Middle frontal gyrus (tissue), 1 donor: ENCODE measurements around the gene RPL39L.
"Not testable (repeated sequence)": the region's sequence is repeated elsewhere in the genome, so short reads cannot be mapped to it uniquely, and the experiment has no call there.

Source experiments
- DNase-seq: peaks from one replicate; pipeline ENCODE4 v3.0.0-alpha.2; 2015; ENCODE audit warnings: low spot score; ENCODE audit errors: extremely low spot score

Gene RPL39L

DNA sequence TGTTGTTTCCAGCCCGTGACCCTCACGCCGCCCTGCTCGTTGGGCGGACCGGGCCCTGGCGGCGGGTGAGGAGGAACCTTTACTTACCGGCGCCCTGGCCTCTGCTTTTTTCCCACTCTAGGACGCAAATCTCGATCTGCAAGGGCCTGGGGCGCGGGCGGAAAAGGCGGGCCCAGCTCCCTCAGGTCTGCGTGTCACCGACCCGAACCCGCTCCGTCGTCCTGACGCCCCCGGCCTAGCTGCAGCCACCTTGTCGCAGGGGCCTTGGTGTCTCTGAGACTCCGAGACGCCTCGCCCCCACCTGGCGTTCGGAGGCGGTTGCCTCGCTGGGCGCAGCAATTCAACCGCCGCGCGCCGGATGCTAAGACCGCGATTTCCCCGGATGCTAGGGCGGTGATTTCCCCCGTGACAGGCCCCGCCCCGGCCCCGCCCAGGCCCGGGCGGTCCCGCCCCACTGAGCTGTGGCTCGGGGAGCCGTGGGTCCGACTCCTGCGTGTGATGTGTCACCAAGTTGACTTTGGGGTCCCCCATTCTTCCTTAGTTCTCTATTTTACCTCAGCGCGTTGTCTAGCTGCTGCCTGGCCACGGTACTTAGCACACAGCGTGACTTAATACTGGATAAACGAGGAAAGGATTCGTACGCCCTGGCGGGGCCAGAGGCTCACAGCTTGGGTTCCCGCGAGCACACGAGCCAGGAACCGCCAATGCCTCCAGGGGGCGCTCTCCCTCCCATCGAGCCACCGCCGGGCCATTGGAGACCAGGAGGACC is at the start of gene RPL39L:
Gene RPL39L, minus strand, starts transcription at position 371 of the 769 bp plus-strand sequence. CDS start 18,196 bp downstream, outside the sequence.
- DNase-seq = peak; percentile 74

DNA sequence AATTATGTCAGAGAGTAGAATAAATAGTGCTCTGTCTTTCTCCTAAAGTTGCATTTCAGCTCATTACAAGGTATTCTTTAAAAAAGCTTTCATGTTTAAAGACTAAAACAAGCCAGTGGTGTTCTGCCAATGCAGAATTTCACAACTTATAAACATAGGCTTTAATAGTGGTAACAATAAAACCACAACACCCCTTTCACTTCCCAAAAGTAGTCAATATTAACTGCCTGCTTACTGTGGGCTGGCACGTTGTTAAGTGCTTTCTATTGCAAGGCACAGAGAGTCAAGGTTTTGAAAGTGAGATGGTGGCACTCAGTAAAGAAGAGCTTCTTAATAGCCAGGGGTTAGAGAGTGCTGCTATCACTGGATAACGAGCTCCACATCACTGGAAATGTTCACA is 49.6 kb upstream of the RPL39L start:
- DNase-seq = no peak

DNA sequence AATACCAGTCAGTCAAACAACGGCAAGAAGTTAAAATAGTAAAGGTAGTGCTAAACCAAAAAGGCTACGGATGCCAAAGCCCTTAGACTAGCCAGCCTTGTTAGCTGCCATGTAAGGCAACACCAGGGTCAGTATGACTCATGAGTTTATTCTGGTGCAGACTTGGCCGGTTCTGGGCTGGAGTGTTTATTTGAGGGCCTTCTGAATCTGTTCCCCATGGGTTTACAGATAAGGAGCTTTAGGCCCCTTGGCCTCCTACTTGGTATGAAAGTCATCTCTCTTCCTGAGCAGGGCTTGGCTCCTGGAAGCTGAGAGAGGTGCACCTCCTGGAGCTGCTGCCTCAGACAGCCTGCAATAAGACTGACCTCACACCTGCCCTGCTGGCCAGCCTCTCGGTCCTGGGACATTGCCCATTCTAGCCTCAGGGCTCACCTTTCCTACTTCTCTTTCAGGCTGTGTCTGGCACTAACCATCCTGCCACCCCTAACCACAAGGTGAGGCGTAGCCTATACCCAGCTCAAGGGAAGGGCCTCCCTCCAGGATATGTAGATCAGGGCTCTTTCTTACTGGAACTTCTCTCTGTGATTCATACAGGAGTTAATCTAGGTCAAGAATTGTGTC is 47.6 kb upstream of the RPL39L start:
- DNase-seq = no peak

DNA sequence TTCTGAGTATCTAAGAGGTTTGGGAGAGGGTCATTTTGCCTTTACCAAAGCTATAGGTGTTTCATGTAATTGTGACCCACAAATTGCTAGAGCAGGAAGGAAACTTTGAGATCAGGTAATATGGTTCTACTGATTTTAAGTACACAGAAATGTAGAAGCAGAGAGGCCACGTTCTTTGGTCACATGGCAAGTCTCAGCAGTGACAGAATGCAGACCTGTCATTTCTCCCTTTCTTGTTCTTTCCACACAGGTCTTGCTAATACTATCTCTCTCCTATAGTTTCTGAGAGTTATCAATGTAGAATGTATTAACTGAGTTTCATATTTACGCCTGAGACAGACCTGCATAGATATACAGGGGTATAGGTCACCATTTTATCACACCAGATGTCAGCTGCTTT is 47.1 kb upstream of the RPL39L start:
- no peak for DNase-seq

DNA sequence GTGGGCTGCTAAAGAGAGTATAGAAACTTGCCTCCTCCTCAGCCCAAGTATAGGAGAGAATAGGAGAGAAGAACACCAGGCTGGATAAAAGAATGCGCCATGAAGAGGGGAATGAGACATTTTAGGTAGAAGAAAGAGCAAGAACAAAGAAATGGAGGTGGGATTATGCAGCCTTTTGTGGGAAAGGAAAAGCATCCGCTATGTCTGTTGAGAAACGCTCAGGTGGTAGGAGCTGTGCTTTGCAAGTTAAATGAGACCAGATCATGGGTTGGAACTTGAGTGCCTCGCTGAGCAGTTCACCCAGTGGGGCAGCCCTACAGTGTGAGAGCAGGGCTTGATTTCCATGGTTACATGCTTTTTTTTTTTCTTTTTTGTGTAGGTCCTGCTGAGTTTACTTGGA is 46.5 kb upstream of the RPL39L start:
- DNase-seq = no peak

DNA sequence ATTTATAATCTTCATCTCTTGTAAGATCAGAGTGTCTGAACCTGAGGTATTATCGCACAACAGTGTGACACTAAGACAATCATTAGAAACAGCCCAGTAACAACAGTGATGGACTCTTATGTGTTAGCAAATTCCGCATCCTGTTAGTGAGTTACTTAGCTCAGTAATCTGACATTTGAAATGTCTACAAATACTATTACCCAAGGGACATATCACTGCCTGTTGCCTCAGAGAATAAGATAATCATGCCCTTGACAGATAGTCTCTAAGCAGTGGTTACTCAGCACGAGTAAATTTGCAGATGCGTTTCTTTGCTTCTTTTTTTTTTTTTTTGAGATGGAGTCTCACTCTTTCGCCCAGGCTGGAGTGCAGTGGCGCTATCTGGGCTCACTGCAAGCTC is 44.6 kb upstream of the RPL39L start:
- DNase-seq = no peak

DNA sequence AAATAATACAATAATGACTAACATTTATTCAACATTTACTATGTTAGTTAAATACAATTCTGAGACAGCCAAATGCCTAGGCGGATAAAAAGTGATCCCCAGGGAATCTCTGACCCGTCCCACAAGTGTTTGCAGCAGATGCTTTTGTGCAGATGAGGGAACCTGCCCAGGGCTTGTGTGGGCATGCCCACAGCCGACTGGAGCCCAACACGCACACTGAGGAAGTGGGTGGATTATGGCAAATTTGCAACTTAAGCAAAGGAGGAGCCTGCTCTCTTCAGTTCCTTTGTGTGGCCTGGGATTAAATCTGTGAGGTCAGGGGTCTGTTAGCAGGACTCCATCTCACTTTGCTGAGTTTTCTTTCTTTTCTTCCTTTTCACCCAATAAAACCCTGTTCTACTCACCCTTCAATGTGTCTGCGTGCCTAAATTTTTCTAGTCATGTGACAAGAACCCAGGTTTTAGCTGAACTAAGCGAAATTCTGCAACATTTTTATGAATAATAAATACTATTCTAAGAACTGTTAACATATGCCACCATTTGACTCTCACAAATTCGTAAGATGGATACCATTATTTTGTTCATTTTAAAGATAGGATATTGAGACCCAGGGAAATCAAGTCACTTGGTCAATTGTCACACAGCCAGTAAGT is 44.0 kb upstream of the RPL39L start:
- DNase-seq = no peak

DNA sequence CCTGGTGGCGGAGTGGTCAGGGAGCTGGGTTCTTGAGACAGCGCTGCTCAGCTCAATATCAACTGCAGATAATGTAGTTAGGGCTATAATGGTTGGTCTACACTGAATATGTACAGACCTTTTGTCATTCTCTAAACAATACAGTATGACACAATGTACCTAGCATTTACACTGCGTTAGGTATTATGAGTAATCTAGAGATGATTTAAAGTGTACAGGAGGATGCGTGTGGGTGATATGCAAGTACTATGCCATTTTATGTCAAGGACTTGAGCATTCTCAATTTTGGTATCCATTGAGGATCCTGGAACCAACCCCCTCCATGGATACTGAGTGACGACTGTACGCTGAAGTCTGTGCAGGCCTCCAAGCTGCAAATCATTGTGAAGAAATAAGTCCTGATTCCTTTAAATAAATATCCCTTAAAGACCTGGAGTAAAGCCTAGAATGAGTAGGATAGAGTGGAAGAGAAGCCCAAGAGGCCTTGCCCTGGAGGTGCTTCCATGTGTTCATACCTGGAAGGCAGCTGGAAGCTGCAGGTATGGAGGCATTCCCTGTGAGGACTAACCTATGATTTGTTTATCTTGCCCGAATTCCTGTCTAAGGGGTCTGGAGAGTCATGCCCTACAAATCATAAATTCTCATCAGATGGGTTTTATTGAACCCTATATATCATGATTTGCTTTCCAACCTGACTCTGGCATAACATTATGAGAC is 42.3 kb upstream of the RPL39L start:
- DNase-seq = no peak

DNA sequence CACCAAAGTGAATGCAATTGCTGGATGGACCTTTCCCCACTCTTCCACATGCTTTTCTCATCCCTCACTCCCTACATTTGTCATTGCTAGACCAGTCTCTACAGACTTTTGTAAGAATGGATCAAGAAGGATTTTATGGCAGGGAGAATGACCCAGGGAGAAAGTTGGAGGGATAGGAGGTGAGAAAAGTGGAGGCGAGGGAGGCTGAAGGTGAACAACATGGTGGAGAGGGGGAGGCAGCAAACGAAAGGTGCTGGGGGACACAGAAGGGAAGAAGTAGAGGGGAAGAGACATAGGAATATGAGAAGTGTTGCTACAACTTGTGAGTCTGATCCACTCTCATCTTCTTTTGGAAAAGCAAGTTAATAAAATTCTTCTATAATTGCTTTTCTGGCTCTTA is 33.6 kb upstream of the RPL39L start:
- no peak for DNase-seq

DNA sequence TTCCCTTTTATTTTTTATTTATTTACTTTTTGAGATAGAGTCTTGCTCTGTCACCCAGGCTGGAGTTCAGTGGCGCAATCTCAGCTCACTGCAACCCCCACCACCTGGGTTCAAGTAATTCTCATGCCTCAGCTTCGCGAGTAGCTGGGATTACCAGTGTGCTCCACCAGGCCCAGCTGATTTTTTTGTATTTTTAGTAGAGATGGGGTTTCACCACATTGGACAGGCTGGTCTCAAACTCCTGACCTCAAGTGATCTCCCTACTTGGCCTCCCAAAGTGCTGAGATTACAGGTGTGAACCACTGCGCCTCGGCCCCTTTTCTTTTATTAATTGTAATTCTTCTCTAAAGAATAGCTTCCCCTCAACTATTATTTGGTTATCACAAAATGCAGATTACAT is 31.6 kb upstream of the RPL39L start:
- DNase-seq = not testable (repeated sequence)

DNA sequence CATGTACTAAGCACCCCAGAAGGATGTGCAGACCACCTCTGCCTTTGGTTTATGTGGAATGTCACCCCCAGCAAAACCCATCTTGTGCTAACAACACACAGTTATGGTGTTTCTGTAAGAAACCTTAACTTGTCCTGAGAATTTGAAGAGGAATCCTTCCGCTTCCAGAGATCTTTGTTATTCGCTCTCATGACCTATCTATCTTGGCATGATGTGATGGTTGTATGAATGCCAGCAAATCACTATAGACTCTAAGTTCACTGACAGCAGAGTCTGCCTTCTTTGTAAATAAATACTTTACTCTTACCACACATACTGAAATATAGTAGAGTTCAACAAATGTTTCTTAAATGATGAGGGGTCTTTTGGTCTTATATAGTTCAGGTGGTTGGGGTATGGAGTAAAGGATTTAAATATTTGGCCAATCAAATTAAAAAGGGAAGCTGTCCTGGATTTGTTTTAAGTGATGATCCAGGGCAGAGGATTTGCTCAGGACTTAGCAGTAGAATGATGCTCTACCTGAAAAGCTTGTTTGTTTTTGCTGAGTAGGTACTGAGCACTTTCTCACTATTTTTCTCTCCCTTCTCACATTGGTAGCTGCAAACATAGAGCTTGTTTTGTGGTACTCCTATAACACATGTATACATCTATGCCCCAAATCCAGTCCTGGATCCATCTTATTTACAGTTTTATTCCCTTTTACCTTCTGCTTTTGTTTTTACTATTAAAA is 30.1 kb upstream of the RPL39L start:
- no peak for DNase-seq

DNA sequence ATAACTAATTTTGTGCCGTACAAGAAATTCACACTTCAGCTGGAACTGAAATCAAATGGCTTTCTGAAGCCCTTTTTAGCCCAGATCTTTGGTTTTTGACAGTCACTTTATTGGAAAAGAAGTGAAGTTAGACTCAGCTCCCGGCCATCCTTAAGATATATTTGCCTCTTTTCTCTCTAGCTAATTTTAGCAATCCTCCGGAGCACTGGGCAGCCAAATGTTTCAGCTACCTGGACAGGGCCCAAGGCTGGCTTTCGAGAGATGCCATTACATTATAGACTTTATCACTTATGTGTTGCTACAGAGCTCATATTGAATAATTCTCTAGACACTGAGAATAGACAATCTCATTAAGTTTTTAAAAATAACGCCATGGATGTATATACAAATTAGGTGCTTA is 28.5 kb upstream of the RPL39L start:
- DNase-seq = peak; percentile 6

DNA sequence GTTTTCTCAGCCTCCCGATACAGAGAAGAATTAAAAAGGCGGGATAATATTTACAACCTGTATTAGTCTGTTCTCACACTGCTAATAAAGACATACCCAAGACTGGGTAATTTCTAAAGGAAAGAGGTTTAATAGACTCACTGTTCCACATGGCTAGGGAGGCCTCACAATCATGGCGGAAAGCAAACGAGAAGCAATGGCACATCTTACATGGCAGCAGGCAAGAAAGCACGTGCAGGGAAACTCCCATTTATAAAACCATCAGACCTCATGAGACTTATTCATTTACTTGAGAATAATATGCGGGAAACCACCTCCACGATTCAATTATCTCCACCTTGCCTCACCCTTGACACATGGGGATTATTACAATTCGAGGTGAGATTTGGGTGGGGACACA is 27.5 kb upstream of the RPL39L start:
- DNase-seq = no peak

DNA sequence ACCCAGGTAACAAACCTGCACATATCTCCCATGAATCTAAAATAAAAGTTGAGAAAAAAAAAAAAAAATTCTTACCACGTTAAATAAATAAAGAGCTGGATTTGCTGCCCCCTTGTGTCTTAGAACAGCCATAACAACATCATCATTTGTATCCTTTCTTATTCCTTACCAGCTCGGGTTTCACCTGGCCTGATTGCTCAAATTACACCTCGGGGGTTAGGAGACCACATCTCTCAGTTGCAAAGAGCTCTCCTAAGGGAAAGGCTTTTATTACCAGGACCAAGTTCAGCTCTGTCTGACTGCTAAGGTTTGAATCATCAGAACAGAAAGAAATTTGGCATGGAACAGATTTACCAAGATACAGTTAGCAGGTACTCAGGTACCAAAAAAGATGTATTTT is 25.8 kb upstream of the RPL39L start:
- peak; percentile 37 for DNase-seq

DNA sequence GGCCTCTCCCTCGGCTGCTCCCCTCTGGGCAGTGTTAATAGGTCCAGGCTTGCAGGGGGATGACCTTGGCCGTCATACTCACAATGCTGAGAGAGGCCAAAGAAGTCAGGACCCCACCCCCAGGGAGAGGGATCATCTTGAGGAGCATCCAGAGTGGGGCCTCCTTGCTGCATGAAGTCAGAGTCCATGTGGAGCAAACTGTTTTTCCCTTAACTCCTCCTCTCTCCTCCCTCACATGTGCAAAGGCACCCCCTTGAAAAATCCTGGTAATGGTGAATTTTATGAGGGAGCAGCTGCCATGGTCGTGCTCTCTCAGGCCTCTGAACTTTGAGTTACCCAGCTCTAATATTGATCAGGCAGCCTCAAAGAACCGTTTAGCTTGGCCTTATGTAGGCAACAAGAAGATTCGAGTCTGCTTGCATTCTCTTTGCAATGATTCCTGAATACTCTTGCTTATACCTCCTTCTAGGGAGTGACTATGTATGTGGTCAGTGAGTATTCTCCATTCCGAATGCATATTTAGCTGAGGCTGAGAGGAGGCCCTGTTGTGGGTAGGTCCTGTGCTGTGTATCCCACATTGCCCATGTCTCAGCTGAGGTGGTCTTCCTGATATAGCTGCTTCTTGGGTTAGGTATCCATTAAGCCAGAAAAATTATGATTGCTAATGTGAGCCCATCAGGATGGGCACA is 23.1 kb upstream of the RPL39L start:
- no peak for DNase-seq

DNA sequence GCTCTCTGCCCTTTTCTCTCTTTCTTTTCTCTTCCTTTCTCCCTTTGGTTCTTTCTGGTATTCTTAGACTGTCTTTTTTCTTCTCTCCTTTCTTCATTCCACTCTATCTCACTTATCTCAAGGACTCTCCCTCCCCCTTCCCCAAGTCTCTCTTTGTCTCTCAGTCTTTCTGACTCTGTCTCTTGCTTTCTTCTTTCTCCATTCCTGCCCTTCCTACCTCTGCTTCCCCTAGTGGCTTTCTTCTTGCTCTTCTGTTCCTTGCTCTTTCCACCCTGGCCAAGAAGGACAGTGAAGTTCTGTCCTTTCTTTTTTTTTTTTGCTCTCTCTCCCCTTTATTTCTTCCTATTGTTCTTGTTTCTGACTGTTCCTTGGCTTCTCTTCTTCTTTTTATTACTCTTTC is 22.3 kb upstream of the RPL39L start:
- DNase-seq = no peak

DNA sequence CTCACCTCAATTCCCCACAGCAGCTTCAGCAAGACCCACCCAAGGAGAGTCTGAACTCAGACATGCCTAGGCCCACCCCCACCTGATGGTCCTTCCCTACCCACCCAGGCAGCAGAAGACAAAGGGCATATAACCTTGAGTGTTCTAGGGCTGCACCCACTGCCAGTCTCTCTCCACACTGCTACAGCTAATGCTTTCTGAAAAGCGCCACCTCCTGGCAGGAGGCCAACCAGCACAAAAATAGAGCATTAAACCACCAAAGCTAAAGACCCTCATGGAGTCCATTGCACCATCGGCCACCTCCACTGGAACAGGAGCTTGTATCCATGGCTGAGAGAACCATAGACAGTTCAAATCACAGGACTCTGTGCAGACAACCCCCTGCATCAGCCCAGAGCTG is 11.3 kb upstream of the RPL39L start:
- DNase-seq = no peak

DNA sequence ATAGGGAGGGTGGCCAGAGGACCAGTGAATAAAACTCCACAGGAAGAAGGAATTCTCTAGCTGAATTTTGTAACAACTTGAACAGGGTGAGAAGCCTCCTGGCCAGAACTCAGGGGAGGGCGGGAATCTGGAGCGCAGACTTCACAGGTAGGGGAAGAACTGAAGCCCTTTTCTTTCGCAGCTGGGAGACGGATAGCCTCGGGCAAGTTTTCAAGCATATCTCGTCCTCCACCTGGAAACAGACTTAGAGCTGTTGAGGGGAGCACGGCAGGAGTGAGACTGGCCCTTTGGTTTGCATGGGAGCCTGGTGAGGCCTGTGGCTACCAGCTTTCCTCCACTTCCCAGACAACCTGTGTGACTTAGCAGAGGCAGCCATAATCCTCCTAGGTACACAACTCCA is 10.9 kb upstream of the RPL39L start:
- DNase-seq = no peak

DNA sequence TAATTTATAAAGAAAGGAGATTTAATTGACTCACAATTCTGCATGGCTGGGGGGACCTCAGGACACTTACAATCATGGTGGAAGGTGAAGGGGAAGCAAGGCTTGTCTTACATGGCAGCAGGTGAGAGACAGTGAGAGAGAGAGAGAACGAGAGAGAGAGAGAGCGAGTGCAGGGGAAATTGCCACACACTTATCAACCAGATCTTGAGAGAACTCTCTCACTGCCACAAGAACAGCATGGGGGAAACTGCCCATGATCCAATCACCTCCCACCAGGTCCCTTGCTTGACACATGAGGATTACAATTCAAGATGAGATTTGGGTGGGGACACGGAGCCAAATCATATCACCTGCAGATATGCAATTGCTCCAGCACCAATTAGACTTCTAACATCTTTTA is 7.1 kb upstream of the RPL39L start:
- DNase-seq = no peak

DNA sequence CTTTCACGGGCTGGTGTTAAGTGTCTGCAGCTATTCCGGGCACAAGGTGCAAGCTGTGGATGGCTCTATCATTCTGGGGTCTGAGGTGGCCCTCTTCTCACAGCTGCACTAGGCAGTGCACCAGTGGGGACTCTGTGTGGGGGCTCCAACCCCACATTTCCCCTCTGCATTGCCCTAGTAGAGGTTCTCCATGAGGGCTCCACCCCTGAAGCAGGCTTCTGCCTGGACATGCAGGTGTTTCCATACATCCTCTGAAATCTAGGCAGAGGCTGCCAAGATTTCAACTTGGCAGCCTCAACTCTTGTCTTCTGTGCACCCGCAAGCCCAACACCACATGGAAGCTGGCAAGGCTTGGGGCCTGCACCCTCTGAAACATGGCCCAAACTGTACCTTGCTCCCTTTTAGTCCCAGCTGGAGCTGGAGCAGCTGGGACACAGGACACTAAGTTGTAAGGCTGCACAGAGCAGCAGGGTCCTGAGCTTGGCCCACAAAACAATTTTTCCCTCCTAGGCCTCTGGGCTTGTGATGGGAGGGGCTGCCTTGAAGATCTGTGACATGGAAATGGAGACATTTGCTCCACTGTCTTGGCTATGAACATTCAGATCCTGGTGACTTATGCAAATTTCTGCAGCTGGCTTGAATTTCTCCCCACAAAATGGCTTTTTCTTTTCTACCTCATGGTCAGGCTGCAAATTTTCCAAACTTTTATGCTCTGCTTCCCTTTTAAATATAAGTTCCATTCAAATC is 6.0 kb upstream of the RPL39L start:
- DNase-seq = no peak
